ENCODE data around the gene PEX12. TPM values are rescaled to one million over a fixed set of nuclear protein-coding genes. Genes with fewer than 3 reads are reported as not detected.

PEX12 gene
- total and polyA plus RNA-seq, 9 of the 15 experiments (the other 6 are each of a cell fraction or from before 2014, with no cell fraction given) = 4.0 to 12.4 (median 6.4) TPM

DNA sequence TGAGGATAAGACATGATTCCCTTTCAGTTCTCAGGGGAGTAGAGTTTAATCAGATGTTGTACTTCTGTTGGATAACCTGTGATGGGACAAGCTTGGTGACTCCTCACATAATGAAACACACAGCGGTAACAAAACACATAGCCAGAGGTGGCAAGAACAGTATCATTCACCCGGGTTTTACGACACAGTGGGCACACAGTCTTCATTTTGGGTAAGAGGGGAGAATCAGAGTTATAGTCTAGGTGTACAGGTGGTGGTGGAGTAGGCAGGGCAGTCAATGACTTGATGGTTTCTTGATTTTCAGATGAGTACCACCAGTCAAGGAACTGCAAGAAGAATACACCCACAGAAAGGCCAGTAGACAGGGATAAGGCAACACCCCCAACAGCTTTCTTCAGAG, 2.6 kb downstream of the PEX12 start:
- Histone ChIP-seq H3K4me2 (ENCODE audit: insufficient read depth, low read length) (peak overlapping the region; percentile 8; the same call in 1 of the 2 replicates), H3K4me1 (replicated peaks in 1 of 2; ENCODE audit: control insufficient read depth in 2 of 2, insufficient read depth in 2 of 2, low read length in 2 of 2) (peaks cover 9 to 22% of the 10 kb centered on the region in 2 experiments; a peak in 4 of 5 replicates), H3K27ac (ENCODE audit: extremely low read depth, low read depth, low read length) (peak overlapping the region; percentile 14; the same call in 1 of the 3 replicates), H3K9me1 (ENCODE audit: control insufficient read depth, insufficient read depth, low read length) (no peaks in the 10 kb centered on the region), H3K36me3 (ENCODE audit: control insufficient read depth, insufficient read depth, low read length) (peaks cover 54% of the 10 kb centered on the region), H3K9me3 (replicated peaks; ENCODE audit: control insufficient read depth, insufficient read depth, low read depth, low read length) (no peaks in the 10 kb centered on the region), H3K4me3 (no peak overlapping the region), H3K79me2 (ENCODE audit: control insufficient read depth, insufficient read depth, low read length) (peaks cover 65% of the 10 kb centered on the region), H3K9ac (ENCODE audit: insufficient read depth in 1 of 2, low read depth in 2 of 2, low read length in 2 of 2) (no peak overlapping the region; a peak in 1 of 4 replicates), H4K20me1 (replicated peaks; ENCODE audit: control insufficient read depth, insufficient read depth, low read length) (no peaks in the 10 kb centered on the region), H2AFZ (ENCODE audit: low read depth, low read length) (no peak overlapping the region), H3K27me3 (ENCODE audit: control insufficient read depth in 2 of 2, insufficient read depth in 2 of 2, low read length in 2 of 2) (no peaks in the 10 kb centered on the region)
- ChIA-PET POLR2A (interaction anchor here (1.3 to 7.9 kb wide), 4 partner anchors 10 to 23 kb away, joined by 3 to 132 read pairs (median 71); partner anchors contain the start of gene AP2B1), CTCF (ENCODE audit: low intra/inter-chr PET ratio) (interaction anchor here (0.7 kb wide), 1 partner anchor 185 kb away, joined by 3 read pairs; no protein-coding TSS in a partner anchor)
- 75% methylated on average over 3 of the region's 3 CpGs for WGBS (ENCODE audit: insufficient coverage, low coverage, missing lambda C conversion rate)
- BruUV-seq (replicated peaks) = no TSS peak
- in situ Hi-C loops (cut with MboI) = no loop called here
- FAIRE-seq (no peak), DNase-seq (ENCODE audit: extremely low read depth in 1 of 4, low spot score in 3 of 4) (no peak), ATAC-seq (no peak)
- intact Hi-C loops (cut with micrococcal nuclease) = no loop called here
- TF ChIP-seq ILF3 (IDR thresholded peaks at IDR 0.05; ENCODE audit: borderline replicate concordance) (0 out of 2 replicates have a peak, but pooled peaks have one; percentile 36), ZNF347 (CRISPR knock-in tag; IDR thresholded peaks at IDR 0.05; ENCODE audit: low read depth) (no peak), NFXL1 (CRISPR knock-in tag; IDR thresholded peaks at IDR 0.05) (no peak), HCFC1 (IDR thresholded peaks at IDR 0.05; ENCODE audit: low read depth, low read length) (no peak), POLR2A (conservative IDR thresholded peaks at IDR 0.05) (peak; percentile 68), SUPT5H (IDR thresholded peaks at IDR 0.05) (peak; percentile 68), ZNF12 (CRISPR knock-in tag; IDR thresholded peaks at IDR 0.05) (no peak), CHD2 (IDR thresholded peaks at IDR 0.05; ENCODE audit: low read depth, low read length) (no peak), BRCA1 (IDR thresholded peaks at IDR 0.05) (no peak), BRCA1 (CRISPR knock-in tag; IDR thresholded peaks at IDR 0.05) (no peak), POLR2B (IDR thresholded peaks at IDR 0.05; ENCODE audit: low read depth, partially characterized antibody) (peak; percentile 43), POLR2AphosphoS5 (IDR thresholded peaks at IDR 0.05; ENCODE audit: control insufficient read depth, insufficient read depth, low read depth, low read length) (0 out of 2 replicates have a peak, but pooled peaks have one; percentile 13), ETV1 (tag; conservative IDR thresholded peaks at IDR 0.05; ENCODE audit: low read depth) (no peak), ADNP (tag; IDR thresholded peaks at IDR 0.05) (no peak), ZNF668 (CRISPR knock-in tag; IDR thresholded peaks at IDR 0.05) (no peak), CBX3 (IDR thresholded peaks at IDR 0.05; ENCODE audit: borderline replicate concordance in 1 of 2, low read length in 2 of 2) (no peak), SAFB (IDR thresholded peaks at IDR 0.05; ENCODE audit: borderline replicate concordance, low read depth, low read length) (no peak)
- TF ChIP-seq, protein P1, sequence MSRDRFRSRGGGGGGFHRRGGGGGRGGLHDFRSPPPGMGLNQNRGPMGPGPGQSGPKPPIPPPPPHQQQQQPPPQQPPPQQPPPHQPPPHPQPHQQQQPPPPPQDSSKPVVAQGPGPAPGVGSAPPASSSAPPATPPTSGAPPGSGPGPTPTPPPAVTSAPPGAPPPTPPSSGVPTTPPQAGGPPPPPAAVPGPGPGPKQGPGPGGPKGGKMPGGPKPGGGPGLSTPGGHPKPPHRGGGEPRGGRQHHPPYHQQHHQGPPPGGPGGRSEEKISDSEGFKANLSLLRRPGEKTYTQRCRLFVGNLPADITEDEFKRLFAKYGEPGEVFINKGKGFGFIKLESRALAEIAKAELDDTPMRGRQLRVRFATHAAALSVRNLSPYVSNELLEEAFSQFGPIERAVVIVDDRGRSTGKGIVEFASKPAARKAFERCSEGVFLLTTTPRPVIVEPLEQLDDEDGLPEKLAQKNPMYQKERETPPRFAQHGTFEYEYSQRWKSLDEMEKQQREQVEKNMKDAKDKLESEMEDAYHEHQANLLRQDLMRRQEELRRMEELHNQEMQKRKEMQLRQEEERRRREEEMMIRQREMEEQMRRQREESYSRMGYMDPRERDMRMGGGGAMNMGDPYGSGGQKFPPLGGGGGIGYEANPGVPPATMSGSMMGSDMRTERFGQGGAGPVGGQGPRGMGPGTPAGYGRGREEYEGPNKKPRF (IDR thresholded peaks at IDR 0.05; ENCODE audit: low read depth, low read length) = no peak
- TF ChIP-seq, protein P2, sequence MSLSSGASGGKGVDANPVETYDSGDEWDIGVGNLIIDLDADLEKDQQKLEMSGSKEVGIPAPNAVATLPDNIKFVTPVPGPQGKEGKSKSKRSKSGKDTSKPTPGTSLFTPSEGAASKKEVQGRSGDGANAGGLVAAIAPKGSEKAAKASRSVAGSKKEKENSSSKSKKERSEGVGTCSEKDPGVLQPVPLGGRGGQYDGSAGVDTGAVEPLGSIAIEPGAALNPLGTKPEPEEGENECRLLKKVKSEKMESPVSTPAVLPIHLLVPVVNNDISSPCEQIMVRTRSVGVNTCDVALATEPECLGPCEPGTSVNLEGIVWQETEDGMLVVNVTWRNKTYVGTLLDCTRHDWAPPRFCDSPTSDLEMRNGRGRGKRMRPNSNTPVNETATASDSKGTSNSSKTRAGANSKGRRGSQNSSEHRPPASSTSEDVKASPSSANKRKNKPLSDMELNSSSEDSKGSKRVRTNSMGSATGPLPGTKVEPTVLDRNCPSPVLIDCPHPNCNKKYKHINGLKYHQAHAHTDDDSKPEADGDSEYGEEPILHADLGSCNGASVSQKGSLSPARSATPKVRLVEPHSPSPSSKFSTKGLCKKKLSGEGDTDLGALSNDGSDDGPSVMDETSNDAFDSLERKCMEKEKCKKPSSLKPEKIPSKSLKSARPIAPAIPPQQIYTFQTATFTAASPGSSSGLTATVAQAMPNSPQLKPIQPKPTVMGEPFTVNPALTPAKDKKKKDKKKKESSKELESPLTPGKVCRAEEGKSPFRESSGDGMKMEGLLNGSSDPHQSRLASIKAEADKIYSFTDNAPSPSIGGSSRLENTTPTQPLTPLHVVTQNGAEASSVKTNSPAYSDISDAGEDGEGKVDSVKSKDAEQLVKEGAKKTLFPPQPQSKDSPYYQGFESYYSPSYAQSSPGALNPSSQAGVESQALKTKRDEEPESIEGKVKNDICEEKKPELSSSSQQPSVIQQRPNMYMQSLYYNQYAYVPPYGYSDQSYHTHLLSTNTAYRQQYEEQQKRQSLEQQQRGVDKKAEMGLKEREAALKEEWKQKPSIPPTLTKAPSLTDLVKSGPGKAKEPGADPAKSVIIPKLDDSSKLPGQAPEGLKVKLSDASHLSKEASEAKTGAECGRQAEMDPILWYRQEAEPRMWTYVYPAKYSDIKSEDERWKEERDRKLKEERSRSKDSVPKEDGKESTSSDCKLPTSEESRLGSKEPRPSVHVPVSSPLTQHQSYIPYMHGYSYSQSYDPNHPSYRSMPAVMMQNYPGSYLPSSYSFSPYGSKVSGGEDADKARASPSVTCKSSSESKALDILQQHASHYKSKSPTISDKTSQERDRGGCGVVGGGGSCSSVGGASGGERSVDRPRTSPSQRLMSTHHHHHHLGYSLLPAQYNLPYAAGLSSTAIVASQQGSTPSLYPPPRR (CRISPR knock-in tag; IDR thresholded peaks at IDR 0.05; ENCODE audit: borderline replicate concordance) = no peak

All from K562 (cell line).